ENCODE results near the gene AOAH.
"Not testable (repeated sequence)": the region's sequence is repeated elsewhere in the genome, so short reads cannot be mapped to it uniquely, and the experiment has no call there.

Gene AOAH

DNA sequence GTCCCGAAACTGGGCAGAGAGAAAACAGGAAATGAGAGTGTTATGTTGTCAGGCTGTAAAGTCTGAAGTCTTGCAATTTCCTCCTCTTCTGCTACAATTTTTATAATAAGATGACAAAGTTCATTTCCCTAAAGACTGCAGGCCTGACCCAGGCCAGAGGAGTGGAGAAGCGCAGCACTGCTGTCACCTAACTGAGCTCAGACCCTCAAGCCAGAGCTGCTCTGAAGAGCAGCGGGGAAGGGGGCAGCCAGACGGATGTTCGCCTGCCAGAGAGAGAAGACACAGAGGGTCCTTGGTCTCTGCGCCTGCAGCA is 12.6 kb upstream of the AOAH start:
- DNase-seq = no peak

DNA sequence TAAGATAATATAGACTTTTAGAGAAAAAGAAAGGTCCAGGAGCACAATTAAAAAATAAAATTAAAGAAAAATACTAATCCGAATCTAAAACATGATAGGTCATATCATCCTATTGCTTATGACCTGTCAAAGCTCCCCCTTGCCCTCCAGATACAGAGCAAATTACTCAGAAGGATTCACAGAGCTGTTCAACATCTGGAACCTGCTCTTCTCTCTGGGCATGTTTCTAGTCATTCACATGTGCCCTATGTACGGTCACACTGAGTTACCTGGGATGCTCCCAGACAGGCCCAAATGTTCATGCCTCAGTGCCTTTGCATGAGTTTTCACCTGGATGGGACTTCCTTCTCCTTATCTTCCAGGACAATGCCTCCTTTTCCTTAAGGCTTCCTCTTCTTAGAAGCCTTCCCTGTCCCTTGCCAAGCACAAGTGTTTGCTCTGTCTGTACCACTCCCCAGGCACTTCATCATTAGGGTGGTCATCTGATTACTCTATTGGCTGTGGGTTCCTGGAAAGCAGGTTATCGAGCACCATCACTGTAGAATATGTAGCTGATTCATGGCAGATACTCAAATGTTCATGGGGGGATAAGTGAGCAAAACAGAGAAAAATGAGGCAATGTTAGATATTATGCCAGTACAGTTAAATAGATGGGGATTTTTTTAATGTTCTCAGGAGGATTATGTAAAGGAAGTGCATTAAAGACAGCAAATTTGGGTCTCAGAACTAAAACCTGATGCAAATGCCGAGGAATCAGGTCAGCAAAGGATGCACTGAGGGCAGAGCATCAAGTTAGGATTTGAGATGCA is 12.0 kb upstream of the AOAH start:
- DNase-seq = no peak

DNA sequence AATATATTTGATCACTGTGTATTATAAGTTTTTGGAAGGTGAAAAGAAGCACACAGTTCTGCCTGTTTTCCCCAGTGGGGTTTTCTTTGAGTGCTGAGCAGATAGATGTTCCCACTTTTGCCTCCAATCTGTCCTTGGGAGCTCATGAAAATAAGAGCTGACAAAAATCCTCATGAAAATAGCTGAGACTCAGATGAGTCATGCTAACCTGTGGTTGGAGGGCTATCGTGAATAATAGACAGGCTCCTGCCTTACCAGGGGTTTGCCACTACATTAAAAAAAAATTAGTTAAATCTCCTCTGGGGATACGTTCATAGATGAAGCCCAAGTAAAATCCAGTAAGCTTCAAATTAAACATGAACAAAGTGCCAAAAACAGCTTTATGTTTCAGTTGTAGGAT is 10.9 kb upstream of the AOAH start:
- no peak for DNase-seq

DNA sequence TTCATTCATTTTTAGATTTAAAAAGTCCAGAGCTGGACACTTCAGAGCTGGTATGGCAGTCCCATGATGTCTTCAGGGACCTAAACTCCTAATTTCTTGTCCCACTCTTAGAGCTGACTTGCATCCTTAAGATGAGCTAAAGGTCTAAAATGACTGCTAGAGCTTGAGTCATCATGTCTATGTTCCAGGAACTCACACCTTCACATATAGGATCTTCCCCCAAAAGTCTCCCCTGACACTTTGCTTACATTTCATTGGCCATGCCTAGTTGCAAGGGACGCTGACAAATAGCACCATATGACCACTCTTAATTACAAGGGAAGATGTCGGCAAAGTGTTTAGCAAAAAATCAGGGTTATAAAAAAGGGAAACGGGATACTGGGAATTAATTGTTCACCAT is 10.4 kb upstream of the AOAH start:
- no peak for DNase-seq

DNA sequence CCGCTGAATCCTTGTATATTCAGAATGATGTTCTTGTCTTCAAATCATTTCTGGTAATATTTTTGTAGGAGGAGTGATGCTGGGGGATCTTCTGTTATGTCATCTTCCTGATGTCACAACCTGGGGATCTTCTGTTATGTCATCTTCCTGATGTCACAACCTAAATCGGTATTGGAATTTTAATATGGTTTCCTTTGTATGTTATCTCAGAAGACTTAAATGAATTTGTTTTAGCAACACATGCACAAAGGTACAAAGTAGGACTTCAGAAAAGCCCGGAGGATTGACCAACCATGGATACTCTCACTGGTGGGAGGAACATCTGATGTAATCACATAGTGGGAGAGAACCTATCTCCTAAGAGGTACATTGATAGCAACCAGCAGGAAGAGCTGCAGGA is 9.1 kb upstream of the AOAH start:
- no peak for DNase-seq

DNA sequence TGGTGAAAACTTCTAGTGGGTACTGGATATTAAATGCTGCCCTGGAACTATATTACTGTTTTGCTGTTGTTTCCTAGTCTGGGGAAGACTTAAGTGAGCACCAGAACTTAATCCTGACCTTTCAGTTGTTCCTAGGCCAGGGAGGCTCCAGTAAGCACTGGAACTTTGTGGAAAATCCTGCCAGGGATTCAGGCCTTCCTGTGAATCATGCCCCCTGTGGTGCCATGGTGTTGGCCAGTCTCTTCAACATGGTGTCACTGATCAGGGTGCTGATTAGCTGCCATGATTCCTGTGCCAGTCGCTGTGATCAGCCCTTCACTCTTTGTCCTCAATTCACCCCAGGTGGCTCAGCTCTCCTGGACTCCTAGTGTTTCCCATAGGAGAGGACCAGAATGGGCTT is 8.5 kb upstream of the AOAH start:
- no peak for DNase-seq

DNA sequence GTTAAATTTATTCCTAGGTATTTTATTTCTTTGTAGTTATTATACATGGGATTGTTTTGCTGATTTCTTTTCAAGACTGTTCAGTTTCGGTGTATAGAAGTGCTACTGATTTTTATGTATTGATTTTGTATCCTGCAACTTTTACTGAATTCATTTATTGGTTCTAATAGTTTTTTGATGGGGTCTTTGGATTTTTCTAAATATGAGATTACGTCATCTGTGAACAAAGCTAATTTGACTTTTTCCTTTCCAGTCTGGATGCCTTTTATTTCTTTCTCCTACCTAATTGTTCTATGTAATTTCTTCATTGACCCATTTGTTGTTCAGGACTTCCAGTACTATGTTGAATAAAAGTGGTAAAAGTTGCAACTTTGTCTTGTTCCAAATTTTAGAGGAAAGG is 5.8 kb upstream of the AOAH start:
- DNase-seq = no peak

DNA sequence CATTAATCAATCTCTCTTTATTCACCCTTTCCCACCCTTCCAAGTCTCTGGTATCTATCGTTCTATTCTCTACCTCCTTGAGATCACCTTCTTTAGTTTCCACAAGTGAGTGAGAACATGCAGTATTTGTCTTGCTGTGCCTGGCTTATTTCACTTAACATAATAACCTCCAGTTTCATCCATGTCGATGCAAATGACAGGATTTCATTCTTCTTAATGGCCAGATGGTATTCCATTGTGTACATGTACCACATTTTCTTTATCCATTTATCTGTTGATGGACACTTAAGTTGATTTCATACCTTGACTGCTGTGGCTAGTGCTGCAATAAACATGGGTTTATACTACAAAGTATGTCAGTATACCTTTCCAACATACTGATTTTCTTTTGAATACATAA is 3.8 kb upstream of the AOAH start:
- DNase-seq = no peak

DNA sequence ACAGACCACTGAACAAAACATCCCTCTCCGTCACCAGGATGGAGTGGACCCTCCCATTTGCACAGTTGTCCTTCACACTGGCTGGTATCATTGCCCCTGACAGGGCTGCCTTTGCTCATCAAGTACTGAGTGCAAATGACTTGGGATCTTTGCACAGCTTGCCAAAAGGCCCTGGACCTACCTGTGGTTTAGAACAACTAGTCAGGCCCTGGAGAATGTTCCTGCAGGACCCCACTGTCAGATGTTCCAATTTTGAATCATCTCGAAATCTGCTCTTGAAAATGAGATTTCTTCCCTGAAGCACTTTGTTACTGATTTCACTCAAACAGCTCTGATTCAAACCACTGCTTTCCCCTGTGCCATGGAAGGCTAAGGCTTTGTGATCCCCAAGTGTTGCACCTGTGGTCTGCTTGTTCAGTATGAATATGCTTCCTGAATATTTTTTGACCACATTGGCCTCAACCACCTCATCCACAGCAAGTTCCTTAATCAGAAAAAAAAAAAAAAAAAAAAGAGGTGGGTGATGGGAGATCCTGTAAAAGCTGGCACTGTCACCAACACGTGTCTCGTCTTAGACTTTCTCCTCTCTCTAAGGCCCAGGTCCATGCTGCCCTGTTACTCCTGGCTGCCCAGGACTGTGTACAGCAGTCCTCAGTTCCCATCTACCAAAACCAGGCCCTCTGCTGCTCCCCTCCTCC is 2.7 kb upstream of the AOAH start:
- DNase-seq = peak; percentile 31

DNA sequence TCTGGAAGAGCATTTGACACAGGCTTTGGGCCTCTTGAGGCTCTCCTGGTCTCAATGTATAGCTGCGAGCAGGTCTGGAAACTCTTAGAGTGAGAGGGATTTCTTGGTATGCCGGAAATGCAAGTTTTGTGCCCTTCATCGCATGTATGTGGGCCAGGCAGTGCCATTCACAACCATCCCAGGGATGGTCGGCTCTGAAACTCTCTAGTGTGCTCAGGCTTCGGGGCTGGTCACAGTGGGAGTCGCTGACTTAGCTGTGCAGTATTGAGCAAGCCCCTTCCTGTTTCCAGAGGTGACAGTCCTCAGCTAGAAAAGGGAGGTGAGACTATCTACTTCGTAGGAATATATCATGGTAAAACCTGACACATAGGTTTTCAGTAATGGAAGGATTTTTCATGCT is 2.0 kb upstream of the AOAH start:
- DNase-seq = no peak

DNA sequence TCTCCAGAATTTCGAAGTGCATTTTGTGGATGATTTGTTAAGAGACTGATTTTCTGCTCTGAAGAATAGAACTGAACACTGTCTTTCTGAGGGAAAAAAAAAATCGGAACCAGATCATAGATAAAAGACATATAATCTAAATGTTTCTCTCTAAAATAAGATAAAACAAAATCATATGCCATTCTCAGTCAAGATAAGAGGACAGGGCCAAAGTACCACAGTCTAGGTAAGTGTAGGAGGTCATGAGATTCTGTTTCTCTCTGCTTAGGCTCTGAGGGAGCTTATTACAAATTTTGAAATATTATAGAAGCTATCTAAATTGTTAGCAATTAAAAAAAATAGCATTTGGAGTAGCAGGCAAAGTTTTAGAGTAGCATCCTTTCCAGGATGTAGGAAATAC is 702 bp upstream of the AOAH start:
- no peak for DNase-seq

DNA sequence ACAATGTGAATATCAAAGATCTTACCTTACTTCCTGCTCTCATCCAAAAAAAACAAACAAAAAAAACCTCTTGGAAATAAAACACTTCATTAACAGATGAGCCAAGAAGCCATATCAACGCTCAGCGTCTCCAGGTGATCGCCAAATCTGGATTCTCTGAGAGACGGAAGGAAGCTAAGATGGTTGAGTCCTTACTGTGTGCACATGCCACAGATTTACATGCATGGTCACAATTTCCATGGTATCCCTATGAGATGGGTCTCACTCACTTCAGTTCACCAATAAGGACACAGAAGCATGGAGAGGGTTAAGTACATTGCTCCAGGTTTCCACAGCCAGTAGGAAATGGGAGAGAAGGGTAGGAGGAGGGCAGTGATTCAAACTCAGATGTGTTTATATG is 1.0 kb downstream of the AOAH start:
- DNase-seq = no peak

DNA sequence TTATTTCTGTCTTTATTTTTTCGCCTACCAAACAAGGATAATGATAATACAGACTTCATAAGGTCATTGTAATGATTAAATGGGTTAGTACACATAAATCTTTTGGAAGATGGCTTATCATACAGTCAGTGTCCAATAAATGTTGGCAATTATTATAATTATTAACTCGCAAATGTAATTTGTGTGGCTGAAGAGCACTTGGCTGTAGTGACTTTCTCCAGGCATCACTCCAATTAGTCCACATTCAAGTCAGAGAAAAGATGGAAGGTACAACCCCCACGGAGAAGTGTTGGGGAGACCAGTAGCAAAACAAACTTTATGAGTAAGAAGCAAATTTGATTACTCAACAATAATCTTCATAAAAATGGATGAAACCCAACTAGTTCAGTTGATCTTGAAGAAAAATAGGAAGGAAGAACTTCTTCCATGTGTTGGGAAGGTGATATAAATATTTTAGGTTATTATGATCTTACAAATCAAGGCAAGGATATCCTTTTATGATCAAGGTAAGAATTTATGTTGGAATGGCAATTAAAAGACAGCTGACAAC is 5.1 kb downstream of the AOAH start:
- no peak for DNase-seq

DNA sequence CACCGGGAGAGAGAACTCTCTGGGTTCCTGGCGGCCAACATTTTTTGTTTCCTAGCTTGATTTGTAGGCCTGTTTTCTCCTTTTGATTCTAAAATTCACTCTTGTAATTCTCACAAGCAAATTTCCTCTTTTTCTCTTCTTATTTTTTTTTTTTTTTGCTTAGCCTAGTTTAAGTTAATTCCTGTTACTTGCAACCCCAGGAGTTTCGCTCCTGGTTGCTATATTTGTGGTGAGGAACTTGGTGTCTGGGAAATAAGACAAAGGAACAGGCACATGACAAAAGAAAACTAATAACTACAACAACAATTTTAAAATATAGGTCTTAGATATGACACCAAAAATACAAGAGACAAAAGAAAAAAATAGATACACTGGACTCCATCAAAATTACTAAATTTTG is 6.7 kb downstream of the AOAH start:
- no peak for DNase-seq

DNA sequence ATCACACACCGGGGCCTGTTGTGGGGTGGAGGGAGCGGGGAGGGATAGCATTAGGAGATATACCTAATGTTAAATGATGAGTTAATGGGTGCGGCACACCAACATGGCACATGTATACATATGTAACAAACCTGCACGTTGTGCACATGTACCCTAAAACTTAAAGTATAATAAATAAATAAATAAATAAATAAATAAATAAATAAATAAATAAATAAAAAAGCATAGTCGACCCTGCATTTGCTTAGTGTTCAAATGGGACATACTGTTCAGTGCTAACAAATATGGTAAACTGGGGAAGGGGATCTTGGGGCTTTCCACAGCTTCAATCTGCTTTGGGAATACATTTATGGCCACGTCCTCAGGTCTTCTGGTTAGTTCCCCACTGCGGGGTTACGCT is 7.5 kb downstream of the AOAH start:
- DNase-seq = not testable (repeated sequence)

DNA sequence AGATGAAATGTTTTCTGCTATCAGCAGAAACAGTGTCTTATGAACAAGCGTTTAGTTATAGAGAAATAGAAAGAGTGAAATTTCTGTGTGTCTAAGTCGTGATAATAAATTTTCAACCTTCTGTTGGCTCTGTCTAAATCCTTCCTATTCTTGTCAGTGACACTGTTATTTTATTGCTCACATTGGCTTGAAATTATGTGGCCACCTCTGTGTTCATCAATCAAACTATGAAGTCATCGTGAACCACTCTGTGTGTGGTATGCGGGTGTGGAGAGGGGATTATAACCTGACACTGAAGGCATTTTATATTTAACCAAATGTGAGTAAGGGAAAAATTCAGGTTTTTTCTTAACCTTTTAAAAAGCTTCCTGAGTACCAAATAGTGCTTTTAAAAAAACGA is 12.3 kb downstream of the AOAH start:
- no peak for DNase-seq

DNA sequence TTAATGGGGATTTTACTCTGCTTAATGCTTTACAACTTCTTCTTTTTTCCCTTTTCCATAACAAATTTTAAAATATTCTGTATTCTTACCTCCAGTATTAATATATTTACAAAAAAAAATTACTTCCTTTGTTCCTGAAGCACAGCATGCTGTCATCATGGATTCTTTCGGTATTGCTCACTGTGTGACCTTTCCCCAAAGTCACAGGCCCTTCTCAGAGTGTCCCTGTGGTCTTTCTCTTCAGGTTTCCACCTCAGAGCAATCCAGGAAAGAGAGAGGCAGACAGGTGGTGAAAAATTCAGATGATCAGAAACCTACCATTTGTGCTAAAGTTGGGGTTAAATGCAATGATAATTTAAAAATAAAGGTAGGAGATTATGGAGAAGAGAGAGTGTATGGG is 13.0 kb downstream of the AOAH start:
- DNase-seq = no peak

DNA sequence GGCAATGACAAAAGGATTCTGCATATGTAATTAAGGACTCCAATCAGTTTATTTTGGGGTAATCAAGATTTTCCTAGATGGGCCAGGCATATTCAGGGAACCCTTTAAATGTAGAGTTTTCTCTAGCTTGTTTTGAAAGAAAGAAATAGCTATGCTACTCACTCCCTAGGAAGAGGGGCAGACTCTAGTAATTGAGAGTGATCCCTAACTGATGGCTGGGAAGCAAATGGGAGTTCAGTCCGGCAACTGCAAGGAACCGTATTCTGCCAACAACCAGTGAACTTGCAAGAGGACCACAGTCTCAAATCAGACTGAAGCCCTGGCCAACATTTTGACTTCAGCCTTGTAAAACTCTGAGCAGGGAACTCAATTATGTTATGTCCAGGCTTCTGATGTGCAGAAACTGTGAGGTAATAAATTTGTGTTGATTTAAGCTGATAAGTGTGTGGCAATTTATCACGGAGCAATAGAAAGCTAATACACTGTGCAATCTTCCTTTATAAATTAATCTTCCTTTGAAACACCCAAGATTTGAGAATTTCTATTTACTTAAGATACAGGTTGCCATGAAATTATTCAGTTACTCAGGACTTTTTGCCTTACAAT is 14.0 kb downstream of the AOAH start:
- DNase-seq = no peak

DNA sequence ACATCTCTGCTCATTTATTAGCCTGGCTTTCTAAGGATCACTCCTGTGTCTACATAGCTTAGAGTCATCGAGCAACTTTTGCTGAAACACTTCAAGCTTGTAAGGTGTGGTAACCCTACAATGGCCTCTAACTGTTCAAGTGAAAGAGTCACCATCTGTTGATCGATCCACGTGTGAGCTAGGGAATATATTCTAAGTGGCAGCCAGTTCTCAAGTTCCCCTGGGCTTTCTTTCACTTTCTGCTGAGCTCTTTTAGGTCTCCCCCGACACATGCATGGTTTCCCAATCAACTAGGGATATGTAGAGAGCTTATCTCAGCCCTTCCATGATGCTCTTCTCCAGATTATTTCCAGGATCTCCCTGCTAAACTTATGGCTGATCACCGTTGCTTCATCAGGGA is 15.5 kb downstream of the AOAH start:
- DNase-seq = no peak

DNA sequence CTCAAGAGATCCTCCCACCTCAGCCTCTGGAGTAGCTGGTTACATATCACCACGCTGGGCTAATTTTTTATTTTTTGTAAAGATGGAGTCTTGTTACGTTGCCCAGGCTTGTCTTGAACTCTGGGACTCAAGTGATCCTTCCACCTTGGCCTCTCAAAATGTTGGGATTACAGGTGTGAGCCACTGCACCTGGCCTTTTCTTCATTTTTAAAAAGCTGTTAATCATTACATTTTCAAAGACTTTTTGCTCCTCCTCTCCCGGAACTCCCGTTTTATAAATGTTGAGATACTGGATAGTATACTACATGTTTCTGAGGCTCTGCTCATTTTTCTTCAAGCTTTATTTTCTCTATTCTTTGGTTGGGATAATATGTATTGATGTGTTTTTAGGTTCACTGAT is 16.4 kb downstream of the AOAH start:
- DNase-seq = no peak

DNA sequence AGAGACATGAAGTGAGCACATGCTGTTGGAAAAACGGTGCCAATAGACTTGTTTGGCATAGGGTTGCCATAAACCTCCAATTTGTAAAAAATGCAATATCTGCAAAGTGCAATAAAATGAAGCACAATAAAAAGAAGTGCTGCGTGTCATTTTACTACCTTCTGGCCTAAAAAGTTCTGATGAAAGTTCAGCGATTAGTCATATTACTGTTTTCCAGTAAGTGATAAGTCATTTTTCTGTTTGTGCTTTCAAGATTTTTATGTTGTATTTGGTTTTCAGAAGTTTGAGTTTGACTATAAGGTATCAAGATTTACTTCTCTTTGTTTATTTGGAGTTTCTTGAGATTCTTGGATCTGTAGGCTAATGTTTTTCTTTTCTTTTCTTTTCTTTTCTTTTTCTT is 16.8 kb downstream of the AOAH start:
- DNase-seq = no peak

DNA sequence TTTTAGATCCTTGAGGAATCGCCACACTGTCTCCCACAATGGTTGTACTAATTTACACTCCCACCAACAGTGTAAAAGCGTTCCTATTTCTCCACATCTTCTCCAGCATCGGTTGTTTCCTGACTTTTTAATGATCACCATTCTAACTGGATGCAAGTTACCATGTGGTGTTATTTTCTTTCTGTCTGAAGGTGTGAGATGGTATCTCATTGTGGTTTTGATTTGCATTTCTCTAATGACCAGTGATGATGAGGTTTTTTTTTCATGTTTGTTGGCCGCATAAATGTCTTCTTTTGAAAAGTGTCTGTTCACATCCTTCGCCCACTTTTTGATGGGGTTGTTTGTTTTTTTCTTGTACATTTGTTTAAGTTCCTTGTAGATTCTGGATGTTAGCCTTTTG is 20.4 kb downstream of the AOAH start:
- DNase-seq = not testable (repeated sequence)

DNA sequence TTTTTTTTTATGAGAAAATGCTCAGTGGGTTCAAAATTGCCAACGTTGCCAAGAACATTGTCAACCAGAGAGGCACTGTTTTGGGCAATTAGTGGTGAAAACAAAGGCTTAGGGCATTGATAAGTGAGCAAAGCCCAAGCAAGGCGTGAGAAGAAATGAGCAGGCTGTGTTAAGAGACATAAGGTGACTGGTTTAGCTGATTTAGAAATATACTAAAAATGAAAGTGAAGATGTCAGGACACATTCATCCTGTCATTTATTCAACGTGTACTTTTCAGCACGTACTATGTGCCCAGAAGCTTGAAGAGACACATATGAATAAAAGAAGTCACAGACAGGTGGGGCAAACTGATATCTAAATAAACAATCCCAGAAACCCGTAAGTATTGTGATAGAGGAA is 31.8 kb downstream of the AOAH start:
- no peak for DNase-seq

DNA sequence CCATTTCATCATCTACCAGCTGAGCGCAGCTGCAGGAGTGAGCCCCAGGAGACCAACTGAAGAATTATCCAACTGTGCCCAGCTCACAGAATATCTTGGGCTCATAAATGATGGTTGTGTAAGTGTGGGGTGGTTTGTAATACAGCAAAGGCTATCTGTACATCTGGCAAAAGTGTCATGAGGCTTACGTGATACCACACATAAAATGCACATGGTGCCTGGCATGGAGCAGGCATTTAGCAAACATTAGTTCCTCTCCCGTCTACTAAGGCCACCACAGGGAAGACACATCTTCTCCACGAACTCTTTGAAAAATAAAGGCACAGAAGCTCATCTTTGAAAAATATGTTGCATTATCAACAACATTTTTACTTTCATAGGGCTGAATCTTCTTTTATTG is 32.3 kb downstream of the AOAH start:
- no peak for DNase-seq

All from stimulated activated CD4-positive, alpha-beta T cell treated with anti-CD3 and anti-CD28 coated beads, Interleukin-4, amount 100 ng/mL, for 24 hours (primary cell).